Naive thymus-derived CD4-positive, alpha-beta T cell (primary cell): ENCODE data around the gene OBI1. TPM values are rescaled to one million over a fixed set of nuclear protein-coding genes. Genes with fewer than 3 reads are reported as not detected.

Experiments
- ATAC-seq: fragments of 150-1000 bp; cut with Tn5 transposase; 2 replicates; pipeline ENCODE4 v1.10.0; 2021; ENCODE audit warnings: mild to moderate bottlenecking, moderate library complexity
- CTCF ChIA-PET: fragments of 350-600 bp; sonication (Branson Sonifier 250); formaldehyde crosslinking; loops from one replicate; lab custom pipeline; 2021; ENCODE audit warnings: antibody characterized with exemption; lab: Charles Lee
- POLR2A ChIA-PET: fragments of 350-600 bp; sonication (Branson Sonifier 250); formaldehyde crosslinking; loops from one replicate; lab custom pipeline; 2021; ENCODE audit warnings: antibody characterized with exemption, inconsistent platforms; lab: Charles Lee
- DNase-seq, 9 donors: peaks; one replicate each; pipeline versions ENCODE4 v3.0.0 to v3.0.0-alpha.2; 2020 to 2022; ENCODE audit warnings: mixed read lengths in 1 of 9
- H3K27ac ChIP-seq: one replicate; pipeline ENCODE4 v1.7.0; 2013; ENCODE audit warnings: mild to moderate bottlenecking, low read depth, low read length, moderate library complexity
- H3K27me3 ChIP-seq, 2 donors: one replicate each; pipeline ENCODE4 v1.7.0; 2013; ENCODE audit warnings: low read length in 2 of 2, mild to moderate bottlenecking in 2 of 2, moderate library complexity in 2 of 2; ENCODE audit not compliant: control insufficient read depth in 2 of 2, insufficient read depth in 2 of 2
- H3K36me3 ChIP-seq, 3 experiments: 1 replicate in 2 of 3; 2 replicates in 1 of 3; pipeline ENCODE4 v1.7.0; 2013; ENCODE audit warnings: low read length in 3 of 3, mild to moderate bottlenecking in 3 of 3, moderate library complexity in 1 of 3; ENCODE audit not compliant: insufficient read depth in 3 of 3, control insufficient read depth in 2 of 3
- H3K4me1 ChIP-seq, 2 donors: one replicate each; pipeline ENCODE4 v1.7.0; 2013; ENCODE audit warnings: low read length in 2 of 2, mild to moderate bottlenecking in 2 of 2, moderate library complexity in 1 of 2; ENCODE audit not compliant: control insufficient read depth in 2 of 2, insufficient read depth in 2 of 2
- H3K4me3 ChIP-seq: 2 replicates; pipeline ENCODE4 v1.7.0; 2013; ENCODE audit warnings: mild to moderate bottlenecking, low read length
- H3K9me3 ChIP-seq, 3 experiments: 1 replicate in 2 of 3; 2 replicates in 1 of 3; pipeline ENCODE4 v1.7.0; 2013; ENCODE audit warnings: low read length in 3 of 3; ENCODE audit not compliant: control insufficient read depth in 2 of 3
- H3K27ac Mint-ChIP-seq, 9 donors: one replicate each; pipeline ENCODE4 v1.8.0; 2020 to 2022; ENCODE audit warnings: mixed read lengths in 9 of 9, mild to moderate bottlenecking in 8 of 9, moderate library complexity in 5 of 9, inconsistent platforms in 2 of 9
- H3K27me3 Mint-ChIP-seq, 5 donors: one replicate each; pipeline ENCODE4 v1.8.0; 2021 to 2022; ENCODE audit warnings: mixed read lengths in 5 of 5, mild to moderate bottlenecking in 1 of 5
- H3K36me3 Mint-ChIP-seq, 5 donors: one replicate each; pipeline ENCODE4 v1.8.0; 2020 to 2022; ENCODE audit warnings: mixed read lengths in 5 of 5, mild to moderate bottlenecking in 3 of 5, inconsistent platforms in 1 of 5
- H3K4me1 Mint-ChIP-seq, 7 donors: one replicate each; pipeline ENCODE4 v1.8.0; 2020 to 2022; ENCODE audit warnings: mixed read lengths in 7 of 7, mild to moderate bottlenecking in 3 of 7, inconsistent platforms in 1 of 7
- H3K4me3 Mint-ChIP-seq, 10 donors: one replicate each; pipeline ENCODE4 v1.8.0; 2020 to 2022; ENCODE audit warnings: mild to moderate bottlenecking in 10 of 10, mixed read lengths in 10 of 10, moderate library complexity in 6 of 10, inconsistent platforms in 2 of 10
- H3K9me3 Mint-ChIP-seq, 11 donors: one replicate each; pipeline ENCODE4 v1.8.0; 2020 to 2022; ENCODE audit warnings: mixed read lengths in 11 of 11, mild to moderate bottlenecking in 4 of 11, inconsistent platforms in 1 of 11, moderate library complexity in 1 of 11
- intact Hi-C, 2 donors: fragments of 100-400 bp; cut with micrococcal nuclease; formaldehyde crosslinking; loops; one replicate each; pipeline ENCODE4 v1.15.1; 2023
- polyA plus RNA-seq, 2 donors: library from polyadenylated mRNA; unstranded; fragments of 300-500 nt; fragmentation: Illumina TruSeq; gene quantifications; one replicate each; pipeline ENCODE4 v1.2.3, GENCODE V29; 2021
- total RNA-seq, 6 experiments: library from RNA in 5 of 6; stranded (reverse) in 5 of 6; gene quantifications; 1 replicate in 5 of 6; 2 replicates in 1 of 6; pipeline ENCODE4 v1.2.3 and lab custom pipeline; 2021 to 2026

The OBI1 gene
- total RNA-seq, result 10 to 100 TPM in 3 of 5 experiments, 1 to 10 TPM in 2; 4.2 to 17.7 (median 15.9) TPM
- 10 to 100 TPM; 10.5 to 17.2 TPM for polyA plus RNA-seq
- total RNA-seq (lab: John Stamatoyannopoulos, UW), result 14.3 reads per million, percentile 43 among the genes with 10 or more reads in this experiment

- Histone ChIP-seq H3K27me3 (no peaks in the 10 kb centered on the region), H3K4me3 (peak within 1 kb of the TSS; percentile 94), H3K36me3 (peaks cover 0 to 4% (median 0%) of the 10 kb centered on the region in 3 experiments), H3K9me3 (no peaks in the 10 kb centered on the region), H3K4me1 (peaks cover 10 to 11% of the 10 kb centered on the region in 2 donors), H3K27ac (peak within 1 kb of the TSS; percentile 71)
- Mint-ChIP-seq H3K9me3 (peaks cover 0 to 3% (median 0%) of the 10 kb centered on the region in 11 donors), H3K27ac (peak within 1 kb of the TSS; percentile 91 to 98 (median 95)), H3K4me1 (peaks cover 22 to 55% (median 47%) of the 10 kb centered on the region in 7 donors), H3K27me3 (no peaks in the 10 kb centered on the region), H3K4me3 (peak within 1 kb of the TSS; percentile 91 to 100 (median 98)), H3K36me3 (peaks cover 4 to 13% (median 4%) of the 10 kb centered on the region in 5 donors)
- DNase-seq, result peak; percentile 84 to 94 (median 90)
- intact Hi-C loops, result loop anchor here (1.0 to 5.0 kb wide), 9 partner anchors 57 to 1332 kb away; partner anchors contain the start of genes RBM26 (in 2 of the 2), SLAIN1 (in 2 of the 2), MYCBP2 (in 1 of the 2) and POU4F1 (in 1 of the 2)
- peak; percentile 99 for ATAC-seq
- POLR2A ChIA-PET, result no interaction called here
- CTCF ChIA-PET, result interaction anchor here (0.6 to 1.1 kb wide), 2 partner anchors 8 to 66 kb away, joined by 4 to 6 read pairs; no protein-coding TSS in a partner anchor
Observed at GRCh38 chr13:78658630-78659449, at the start of gene OBI1. Gene OBI1 (minus strand): TSS chr13:78659155. CDS start chr13:78659120, 35 bp downstream.

GRCh38 chr13:78701383-78701782 lies 42.4 kb upstream of the OBI1 start:
- ATAC-seq, result no peak
- no peak for DNase-seq
- peaks cover 0 to 16% (median 4%) of the 10 kb centered on the region in 11 donors for H3K9me3 Mint-ChIP-seq
- H3K4me1 Mint-ChIP-seq, result no peaks in the 10 kb centered on the region
- H3K27ac ChIP-seq, result no peak overlapping the region
- H3K27ac Mint-ChIP-seq, result no peak overlapping the region
- intact Hi-C loops, result no loop called here
- no peak overlapping the region for H3K4me3 ChIP-seq
- no peak overlapping the region for H3K4me3 Mint-ChIP-seq
- peaks cover 2 to 27% (median 19%) of the 10 kb centered on the region in 5 donors for H3K27me3 Mint-ChIP-seq
- CTCF ChIA-PET, result no interaction called here
- POLR2A ChIA-PET, result no interaction called here
- peaks cover 0 to 4% (median 0%) of the 10 kb centered on the region in 5 donors for H3K36me3 Mint-ChIP-seq
- no peaks in the 10 kb centered on the region for H3K27me3 ChIP-seq
- no peaks in the 10 kb centered on the region for H3K4me1 ChIP-seq
- H3K9me3 ChIP-seq, result no peaks in the 10 kb centered on the region
- no peaks in the 10 kb centered on the region for H3K36me3 ChIP-seq

- H3K4me3 ChIP-seq, result no peak overlapping the region
- intact Hi-C loops, result no loop called here
- no peak for DNase-seq
- peaks cover 0 to 16% (median 2%) of the 10 kb centered on the region in 11 donors for H3K9me3 Mint-ChIP-seq
- H3K36me3 ChIP-seq, result no peaks in the 10 kb centered on the region
- no peak overlapping the region for H3K4me3 Mint-ChIP-seq
- H3K9me3 ChIP-seq, result no peaks in the 10 kb centered on the region
- no peak for ATAC-seq
- H3K27ac Mint-ChIP-seq, result no peak overlapping the region
- H3K4me1 ChIP-seq, result no peaks in the 10 kb centered on the region
- H3K27ac ChIP-seq, result no peak overlapping the region
- H3K4me1 Mint-ChIP-seq, result no peaks in the 10 kb centered on the region
- H3K27me3 Mint-ChIP-seq, result peaks cover 2 to 28% (median 20%) of the 10 kb centered on the region in 5 donors
- ChIA-PET CTCF (no interaction called here), POLR2A (no interaction called here)
- H3K27me3 ChIP-seq, result no peaks in the 10 kb centered on the region
- H3K36me3 Mint-ChIP-seq, result peaks cover 0 to 4% (median 0%) of the 10 kb centered on the region in 5 donors
Observed at GRCh38 chr13:78700121-78700910, 41.4 kb upstream of the OBI1 start.

- Histone ChIP-seq H3K36me3 (no peaks in the 10 kb centered on the region), H3K9me3 (no peaks in the 10 kb centered on the region), H3K4me1 (no peaks in the 10 kb centered on the region), H3K27ac (no peak overlapping the region), H3K27me3 (no peaks in the 10 kb centered on the region), H3K4me3 (no peak overlapping the region)
- Mint-ChIP-seq H3K4me1 (no peaks in the 10 kb centered on the region), H3K36me3 (no peaks in the 10 kb centered on the region), H3K4me3 (no peak overlapping the region), H3K9me3 (peaks cover 0 to 10% (median 0%) of the 10 kb centered on the region in 11 donors), H3K27ac (no peak overlapping the region), H3K27me3 (peaks cover 3 to 35% (median 19%) of the 10 kb centered on the region in 5 donors)
- ChIA-PET CTCF (no interaction called here), POLR2A (no interaction called here)
- ATAC-seq, result no peak
- intact Hi-C loops, result no loop called here
- no peak for DNase-seq
Observed at GRCh38 chr13:78689011-78689410, 30.1 kb upstream of the OBI1 start.

GRCh38 chr13:78686461-78686860 lies 27.5 kb upstream of the OBI1 start:
- Mint-ChIP-seq H3K4me3 (no peak overlapping the region), H3K36me3 (no peaks in the 10 kb centered on the region), H3K9me3 (peaks cover 0 to 16% (median 0%) of the 10 kb centered on the region in 11 donors), H3K27ac (no peak overlapping the region), H3K4me1 (no peaks in the 10 kb centered on the region), H3K27me3 (peaks cover 14 to 47% (median 26%) of the 10 kb centered on the region in 5 donors)
- Histone ChIP-seq H3K36me3 (no peaks in the 10 kb centered on the region), H3K9me3 (no peaks in the 10 kb centered on the region), H3K27ac (no peak overlapping the region), H3K4me3 (no peak overlapping the region), H3K27me3 (no peaks in the 10 kb centered on the region), H3K4me1 (no peaks in the 10 kb centered on the region)
- ChIA-PET CTCF (no interaction called here), POLR2A (no interaction called here)
- intact Hi-C loops, result no loop called here
- ATAC-seq (no peak), DNase-seq (no peak)

- H3K27me3 Mint-ChIP-seq, result peaks cover 4 to 28% (median 23%) of the 10 kb centered on the region in 5 donors
- Histone ChIP-seq H3K27ac (no peak overlapping the region), H3K9me3 (no peaks in the 10 kb centered on the region), H3K27me3 (no peaks in the 10 kb centered on the region), H3K4me3 (no peak overlapping the region), H3K4me1 (no peaks in the 10 kb centered on the region), H3K36me3 (no peaks in the 10 kb centered on the region)
- intact Hi-C loops, result no loop called here
- DNase-seq (no peak), ATAC-seq (no peak)
- no peaks in the 10 kb centered on the region for H3K4me1 Mint-ChIP-seq
- H3K9me3 Mint-ChIP-seq, result peaks cover 0 to 16% (median 0%) of the 10 kb centered on the region in 11 donors
- ChIA-PET CTCF (interaction anchor here (0.6 kb wide), 1 partner anchor 27 kb away, joined by 3 read pairs; no protein-coding TSS in a partner anchor), POLR2A (no interaction called here)
- H3K4me3 Mint-ChIP-seq, result no peak overlapping the region
- no peaks in the 10 kb centered on the region for H3K36me3 Mint-ChIP-seq
- H3K27ac Mint-ChIP-seq, result no peak overlapping the region
Observed at GRCh38 chr13:78680576-78681350, 21.8 kb upstream of the OBI1 start.
